GM10266 (cell line): ENCODE results near the gene COTL1.
"Not testable (repeated sequence)": the region's sequence is repeated elsewhere in the genome, so short reads cannot be mapped to it uniquely, and the experiment has no call there.

Experiments used
- DNase-seq: peaks from one replicate; pipeline ENCODE4 v3.0.0; 2012; ENCODE audit errors: extremely low spot score
- CTCF ChIP-seq: IDR thresholded peaks from 2 replicates; pipeline ENCODE4 v1.5.1; 2012; ENCODE audit warnings: mild to moderate bottlenecking, low read depth; ENCODE audit not compliant: control insufficient read depth, insufficient read depth; ENCODE audit errors: missing control alignments

COTL1 gene

GRCh38 chr16:84527532-84528269, 90.2 kb downstream of the COTL1 start:
- no peak for DNase-seq
- no peak for TF ChIP-seq CTCF

- no peak for DNase-seq
- TF ChIP-seq CTCF: no peak
Observed at GRCh38 chr16:84526794-84527531, 90.9 kb downstream of the COTL1 start.

DNA sequence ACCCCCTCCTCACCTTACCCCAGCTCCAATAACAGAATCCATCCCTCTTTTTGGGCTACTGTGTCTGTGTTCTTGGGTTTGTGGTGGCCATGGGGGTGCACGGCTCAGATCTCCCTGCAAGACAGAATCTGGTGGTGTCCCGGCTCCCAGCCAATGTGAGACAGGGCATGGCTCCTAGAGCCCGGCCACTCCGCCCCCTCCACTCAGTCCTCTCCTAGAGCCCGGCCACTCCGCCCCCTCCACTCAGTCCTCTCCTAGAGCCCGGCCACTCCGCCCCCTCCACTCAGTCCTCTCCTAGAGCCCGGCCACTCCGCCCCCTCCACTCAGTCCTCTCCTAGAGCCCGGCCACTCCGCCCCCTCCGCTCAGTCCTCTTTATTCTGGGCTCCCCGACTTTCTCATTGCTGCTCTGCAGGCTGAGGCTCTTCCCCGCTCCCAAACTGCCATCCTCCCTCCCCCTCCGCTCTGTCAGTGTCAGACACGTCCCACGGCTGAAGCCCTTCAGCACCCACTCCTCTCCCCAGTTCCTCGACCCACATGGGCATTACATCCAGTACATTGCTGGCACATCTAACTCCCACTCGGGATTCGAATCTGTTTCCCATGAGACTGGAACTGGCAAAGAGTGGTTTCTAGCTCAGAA, 92.8 kb downstream of the COTL1 start:
- DNase-seq: not testable (repeated sequence)

DNA sequence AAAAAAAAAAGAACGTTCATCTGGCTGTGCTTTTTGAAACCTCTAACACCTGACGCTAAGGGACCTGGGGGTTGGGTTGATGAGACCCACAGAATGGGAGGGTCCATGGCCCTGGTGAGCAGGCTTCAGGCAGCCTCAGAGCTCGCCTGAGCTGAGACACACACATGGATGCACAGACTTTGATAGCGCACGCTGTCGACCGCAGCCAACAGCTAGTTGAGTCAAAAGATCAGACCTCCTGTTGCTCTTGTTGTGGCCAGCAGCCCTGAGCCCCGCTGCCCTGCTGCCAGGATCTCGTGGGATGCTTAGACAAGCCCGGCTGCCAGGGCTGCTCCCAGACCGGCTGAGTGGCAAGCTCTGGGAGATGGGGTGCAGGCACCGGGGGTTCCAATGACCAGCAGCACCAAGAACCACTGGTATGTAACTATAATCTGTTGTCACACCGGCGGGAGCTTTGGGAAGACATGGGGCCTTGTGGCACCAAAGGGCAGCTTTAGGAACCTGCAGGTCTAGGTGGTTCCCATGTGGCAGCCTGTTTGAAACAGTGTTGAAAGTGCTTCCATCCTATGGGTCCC, 93.4 kb downstream of the COTL1 start:
- no peak for DNase-seq
- TF ChIP-seq CTCF: no peak

- DNase-seq: no peak
- no peak for TF ChIP-seq CTCF
Observed at GRCh38 chr16:84521497-84521770, 96.4 kb downstream of the COTL1 start.

- no peak for DNase-seq
- TF ChIP-seq CTCF: no peak
Observed at GRCh38 chr16:84520725-84521496, 97.0 kb downstream of the COTL1 start.

DNA sequence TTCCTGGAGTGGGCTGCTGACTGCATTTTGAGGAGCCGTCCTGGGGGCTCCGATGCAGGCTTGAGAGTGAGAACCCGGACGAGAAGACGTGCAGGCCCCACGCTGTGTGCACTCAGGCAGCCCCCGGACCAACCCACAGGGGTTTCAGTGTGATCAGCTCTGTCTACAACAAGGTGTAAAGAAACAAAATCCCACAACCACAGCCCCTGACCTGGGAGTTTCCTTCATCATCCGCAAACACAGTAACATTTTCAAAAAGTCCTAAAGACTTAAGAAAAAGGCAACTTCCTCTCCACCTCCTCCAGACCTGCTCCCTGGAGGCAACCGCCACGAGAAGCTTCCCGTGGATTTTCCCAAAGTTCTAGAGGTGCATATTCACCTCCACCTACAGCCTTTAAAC, 98.0 kb downstream of the COTL1 start:
- TF ChIP-seq CTCF: no peak
- no peak for DNase-seq
